Measurements from ENCODE around the gene PJVK.
"Not testable (repeated sequence)": the region's sequence is repeated elsewhere in the genome, so short reads cannot be mapped to it uniquely, and the experiment has no call there.

The PJVK gene

GRCh38 chr2:178450774-178451525 is at the start of gene PJVK, which contains the start of gene PRKRA:
Gene PJVK (plus strand): TSS chr2:178451378. CDS start chr2:178453410, 2,032 bp downstream.
Gene PRKRA (minus strand): TSS chr2:178451175. CDS start chr2:178451030, 145 bp downstream.
- DNase-seq: peak; percentile 63 to 83

- no peak for DNase-seq
Observed at GRCh38 chr2:178401994-178402437, 49.2 kb upstream of the PJVK start.

- no peak for DNase-seq
Observed at GRCh38 chr2:178403671-178404306, 47.4 kb upstream of the PJVK start.

- DNase-seq: no peak
Observed at GRCh38 chr2:178404368-178404767, 46.8 kb upstream of the PJVK start.

GRCh38 chr2:178409261-178409660 is 41.9 kb upstream of the PJVK start:
- no peak for DNase-seq

GRCh38 chr2:178412047-178412446 is 39.1 kb upstream of the PJVK start:
- no peak for DNase-seq

GRCh38 chr2:178412453-178412852 is 38.7 kb upstream of the PJVK start:
- not testable (repeated sequence) for DNase-seq

- DNase-seq: no peak
Observed at GRCh38 chr2:178413472-178414265, 37.5 kb upstream of the PJVK start.

- peak; percentile 12 to 68 for DNase-seq
Observed at GRCh38 chr2:178414266-178415247, 36.6 kb upstream of the PJVK start.

GRCh38 chr2:178415979-178416378 is 35.2 kb upstream of the PJVK start:
- DNase-seq: no peak

- DNase-seq: no peak
Observed at GRCh38 chr2:178417916-178418315, 33.3 kb upstream of the PJVK start.

GRCh38 chr2:178418426-178418825 is 32.8 kb upstream of the PJVK start:
- DNase-seq: no peak

- no peak for DNase-seq
Observed at GRCh38 chr2:178419123-178419522, 32.1 kb upstream of the PJVK start.

GRCh38 chr2:178420463-178420999 is 30.6 kb upstream of the PJVK start:
- no peak for DNase-seq

GRCh38 chr2:178422097-178422496 is 29.1 kb upstream of the PJVK start:
- no peak for DNase-seq

GRCh38 chr2:178423746-178424145 is 27.4 kb upstream of the PJVK start:
- not testable (repeated sequence) for DNase-seq

- DNase-seq: no peak
Observed at GRCh38 chr2:178425255-178425827, 25.8 kb upstream of the PJVK start.

- DNase-seq: no peak
Observed at GRCh38 chr2:178426388-178426787, 24.8 kb upstream of the PJVK start.

- DNase-seq: no peak
Observed at GRCh38 chr2:178427458-178427857, 23.7 kb upstream of the PJVK start.

- DNase-seq: no peak
Observed at GRCh38 chr2:178428396-178428806, 22.8 kb upstream of the PJVK start.

GRCh38 chr2:178429336-178429735 is 21.8 kb upstream of the PJVK start:
- DNase-seq: no peak

GRCh38 chr2:178436662-178437061 is 14.5 kb upstream of the PJVK start:
- DNase-seq: no peak

All from NCI-H187 (cell line).